GM03348 (cell line): Measurements from ENCODE around the gene FIBP.

Experiments used
- DNase-seq: peaks from one replicate; pipeline ENCODE4 v3.0.0; 2012; ENCODE audit warnings: low spot score

The FIBP gene

GRCh38 chr11:65844231-65844872, 43.9 kb downstream of the FIBP start:
- no peak for DNase-seq

- DNase-seq = no peak
Observed at GRCh38 chr11:65843811-65844210, 44.5 kb downstream of the FIBP start.

GRCh38 chr11:65842144-65842543, 46.1 kb downstream of the FIBP start:
- DNase-seq = no peak

GRCh38 chr11:65834202-65834601, 54.1 kb downstream of the FIBP start:
- DNase-seq = no peak
